ENCODE measurements around the gene VSIG10L2.

The VSIG10L2 gene

GRCh38 chr11:125945797-125946520 lies at the start of gene VSIG10L2:
Gene VSIG10L2 (plus strand): TSS chr11:125946044. CDS start chr11:125946056, 12 bp downstream.
- CTCF ChIA-PET, result interaction anchor here (8.8 kb wide), 1 partner anchor 248 kb away, joined by 109 read pairs; no protein-coding TSS in a partner anchor
- no peak for DNase-seq (ENCODE audit: low read depth, low spot score)
- POLR2A ChIA-PET, result no interaction called here
- H3K4me3 ChIP-seq (ENCODE audit: low read depth, low read length), result no peak within 1 kb of the TSS
- no peak for TF ChIP-seq CTCF (IDR thresholded peaks at IDR 0.05; ENCODE audit: insufficient read depth, low read length, missing control alignments)

GRCh38 chr11:125901872-125902271 lies 44.0 kb upstream of the VSIG10L2 start:
- ChIA-PET POLR2A (no interaction called here), CTCF (interaction anchor here (1.7 kb wide), 1 partner anchor 14 kb away, joined by 6 read pairs; no protein-coding TSS in a partner anchor)
- no peak for TF ChIP-seq CTCF (IDR thresholded peaks at IDR 0.05; ENCODE audit: insufficient read depth, low read length, missing control alignments)
- DNase-seq (ENCODE audit: low read depth, low spot score), result no peak
- peak overlapping the region; percentile 6 for H3K4me3 ChIP-seq (ENCODE audit: low read depth, low read length)

GRCh38 chr11:125902277-125902926 lies 43.4 kb upstream of the VSIG10L2 start:
- CTCF ChIA-PET, result interaction anchor here (1.7 to 2.4 kb wide), 3 partner anchors 14 to 291 kb away, joined by 6 to 10 read pairs (median 9); no protein-coding TSS in a partner anchor
- no peak for DNase-seq (ENCODE audit: low read depth, low spot score)
- peak overlapping the region; percentile 66 for H3K4me3 ChIP-seq (ENCODE audit: low read depth, low read length)
- TF ChIP-seq CTCF (IDR thresholded peaks at IDR 0.05; ENCODE audit: insufficient read depth, low read length, missing control alignments), result no peak
- POLR2A ChIA-PET, result interaction anchor here (0.7 to 1.4 kb wide), 2 partner anchors 14 to 15 kb away, joined by 4 to 7 read pairs; partner anchors contain the start of gene HYLS1

- peak within 1 kb of the TSS; percentile 66 for H3K4me3 ChIP-seq (ENCODE audit: low read depth, low read length)
- ChIA-PET CTCF (interaction anchor here (0.6 to 2.4 kb wide), 5 partner anchors 8 to 290 kb away, joined by 3 to 10 read pairs (median 6); no protein-coding TSS in a partner anchor), POLR2A (interaction anchor here (0.6 to 1.4 kb wide), 3 partner anchors 11 to 15 kb away, joined by 4 to 7 read pairs (median 5); partner anchors contain the start of gene HYLS1)
- no peak for TF ChIP-seq CTCF (IDR thresholded peaks at IDR 0.05; ENCODE audit: insufficient read depth, low read length, missing control alignments)
- DNase-seq (ENCODE audit: low read depth, low spot score), result no peak
Observed at GRCh38 chr11:125902927-125903710, 42.7 kb upstream of the VSIG10L2 start, which contains the start of gene PUS3. Gene PUS3 (minus strand): TSS chr11:125903206. CDS start chr11:125896284, 6,922 bp downstream.

GRCh38 chr11:125903711-125904659 lies 41.9 kb upstream of the VSIG10L2 start, which contains the start of gene DDX25:
Gene DDX25 (plus strand): TSS chr11:125904508. CDS start chr11:125904518, 10 bp downstream.
- TF ChIP-seq CTCF (IDR thresholded peaks at IDR 0.05; ENCODE audit: insufficient read depth, low read length, missing control alignments), result no peak
- POLR2A ChIA-PET, result interaction anchor here (1.4 kb wide), 1 partner anchor 16 kb away, joined by 7 read pairs; the partner anchor contains the start of gene HYLS1
- DNase-seq (ENCODE audit: low read depth, low spot score), result no peak
- no peak within 1 kb of the TSS for H3K4me3 ChIP-seq (ENCODE audit: low read depth, low read length)
- CTCF ChIA-PET, result interaction anchor here (0.7 to 2.4 kb wide), 4 partner anchors 9 to 289 kb away, joined by 3 to 10 read pairs (median 6); no protein-coding TSS in a partner anchor
